Liver (tissue), 3 donors: ENCODE measurements around the gene GPATCH3.

Experiments
- EGR1 ChIP-seq, 2 donors: IDR thresholded peaks; 2 replicates each; pipeline ENCODE4 v1.6.1; 2016 to 2018; ENCODE audit warnings: antibody characterized with exemption in 2 of 2, low read depth in 2 of 2
- GABPA ChIP-seq, 2 donors: IDR thresholded peaks in 1 of 2; conservative IDR thresholded peaks in 1 of 2; 2 replicates each; pipeline ENCODE4 v1.6.1; 2016; ENCODE audit warnings: antibody characterized with exemption in 2 of 2, mild to moderate bottlenecking in 1 of 2, moderate library complexity in 1 of 2
- HNF4A ChIP-seq, 2 donors: conservative IDR thresholded peaks; 2 replicates each; pipeline ENCODE4 v1.6.1; 2016; ENCODE audit warnings: antibody characterized with exemption in 2 of 2, mild to moderate bottlenecking in 2 of 2
- HNF4G ChIP-seq: IDR thresholded peaks from 2 replicates; pipeline ENCODE4 v1.6.1; 2016; ENCODE audit warnings: antibody characterized with exemption
- JUND ChIP-seq, 2 donors: IDR thresholded peaks; 2 replicates each; pipeline ENCODE4 v1.6.1; 2016; ENCODE audit warnings: antibody characterized with exemption in 2 of 2
- MAX ChIP-seq: IDR thresholded peaks from 2 replicates; pipeline ENCODE4 v1.6.1; 2016; ENCODE audit warnings: antibody characterized with exemption
- SP1 ChIP-seq: IDR thresholded peaks from 2 replicates; pipeline ENCODE4 v1.6.1; 2018; ENCODE audit warnings: antibody characterized with exemption, mild to moderate bottlenecking
- TAF1 ChIP-seq: conservative IDR thresholded peaks from 2 replicates; pipeline ENCODE4 v1.6.1; 2016; ENCODE audit warnings: antibody characterized with exemption, mild to moderate bottlenecking
- YY1 ChIP-seq: IDR thresholded peaks from 2 replicates; pipeline ENCODE4 v1.6.1; 2016; ENCODE audit warnings: antibody characterized with exemption, mild to moderate bottlenecking
- ZBTB33 ChIP-seq: IDR thresholded peaks from 2 replicates; pipeline ENCODE4 v1.6.1; 2016; ENCODE audit warnings: antibody characterized with exemption
- TF ChIP-seq, protein P1 (sequence below): fragments of 150-350 bp; IDR thresholded peaks from 2 replicates; pipeline ENCODE4 v1.5.1; 2017; ENCODE audit warnings: improper control_type of control experiment, low read depth, low read length; ENCODE audit not compliant: missing input control
- TF ChIP-seq, protein P2 (sequence below): IDR thresholded peaks from 2 replicates; pipeline ENCODE4 v1.6.1; 2016; ENCODE audit warnings: antibody characterized with exemption, mild to moderate bottlenecking
- TF ChIP-seq, protein P3 (sequence below): IDR thresholded peaks from 2 replicates; pipeline ENCODE4 v1.6.1; 2016; ENCODE audit warnings: antibody characterized with exemption
- donor health status: healthy.
- donor health status: healthy.

GRCh38 chr1:26855636-26856035, 44.6 kb downstream of the GPATCH3 start:
- TF ChIP-seq, protein P1, sequence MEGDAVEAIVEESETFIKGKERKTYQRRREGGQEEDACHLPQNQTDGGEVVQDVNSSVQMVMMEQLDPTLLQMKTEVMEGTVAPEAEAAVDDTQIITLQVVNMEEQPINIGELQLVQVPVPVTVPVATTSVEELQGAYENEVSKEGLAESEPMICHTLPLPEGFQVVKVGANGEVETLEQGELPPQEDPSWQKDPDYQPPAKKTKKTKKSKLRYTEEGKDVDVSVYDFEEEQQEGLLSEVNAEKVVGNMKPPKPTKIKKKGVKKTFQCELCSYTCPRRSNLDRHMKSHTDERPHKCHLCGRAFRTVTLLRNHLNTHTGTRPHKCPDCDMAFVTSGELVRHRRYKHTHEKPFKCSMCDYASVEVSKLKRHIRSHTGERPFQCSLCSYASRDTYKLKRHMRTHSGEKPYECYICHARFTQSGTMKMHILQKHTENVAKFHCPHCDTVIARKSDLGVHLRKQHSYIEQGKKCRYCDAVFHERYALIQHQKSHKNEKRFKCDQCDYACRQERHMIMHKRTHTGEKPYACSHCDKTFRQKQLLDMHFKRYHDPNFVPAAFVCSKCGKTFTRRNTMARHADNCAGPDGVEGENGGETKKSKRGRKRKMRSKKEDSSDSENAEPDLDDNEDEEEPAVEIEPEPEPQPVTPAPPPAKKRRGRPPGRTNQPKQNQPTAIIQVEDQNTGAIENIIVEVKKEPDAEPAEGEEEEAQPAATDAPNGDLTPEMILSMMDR: no peak
- no peak for TF ChIP-seq TAF1
- no peak for TF ChIP-seq MAX
- TF ChIP-seq SP1: no peak
- TF ChIP-seq ZBTB33: no peak
- no peak for TF ChIP-seq JUND (IDR thresholded peaks at IDR 0.05)
- TF ChIP-seq, protein P2, sequence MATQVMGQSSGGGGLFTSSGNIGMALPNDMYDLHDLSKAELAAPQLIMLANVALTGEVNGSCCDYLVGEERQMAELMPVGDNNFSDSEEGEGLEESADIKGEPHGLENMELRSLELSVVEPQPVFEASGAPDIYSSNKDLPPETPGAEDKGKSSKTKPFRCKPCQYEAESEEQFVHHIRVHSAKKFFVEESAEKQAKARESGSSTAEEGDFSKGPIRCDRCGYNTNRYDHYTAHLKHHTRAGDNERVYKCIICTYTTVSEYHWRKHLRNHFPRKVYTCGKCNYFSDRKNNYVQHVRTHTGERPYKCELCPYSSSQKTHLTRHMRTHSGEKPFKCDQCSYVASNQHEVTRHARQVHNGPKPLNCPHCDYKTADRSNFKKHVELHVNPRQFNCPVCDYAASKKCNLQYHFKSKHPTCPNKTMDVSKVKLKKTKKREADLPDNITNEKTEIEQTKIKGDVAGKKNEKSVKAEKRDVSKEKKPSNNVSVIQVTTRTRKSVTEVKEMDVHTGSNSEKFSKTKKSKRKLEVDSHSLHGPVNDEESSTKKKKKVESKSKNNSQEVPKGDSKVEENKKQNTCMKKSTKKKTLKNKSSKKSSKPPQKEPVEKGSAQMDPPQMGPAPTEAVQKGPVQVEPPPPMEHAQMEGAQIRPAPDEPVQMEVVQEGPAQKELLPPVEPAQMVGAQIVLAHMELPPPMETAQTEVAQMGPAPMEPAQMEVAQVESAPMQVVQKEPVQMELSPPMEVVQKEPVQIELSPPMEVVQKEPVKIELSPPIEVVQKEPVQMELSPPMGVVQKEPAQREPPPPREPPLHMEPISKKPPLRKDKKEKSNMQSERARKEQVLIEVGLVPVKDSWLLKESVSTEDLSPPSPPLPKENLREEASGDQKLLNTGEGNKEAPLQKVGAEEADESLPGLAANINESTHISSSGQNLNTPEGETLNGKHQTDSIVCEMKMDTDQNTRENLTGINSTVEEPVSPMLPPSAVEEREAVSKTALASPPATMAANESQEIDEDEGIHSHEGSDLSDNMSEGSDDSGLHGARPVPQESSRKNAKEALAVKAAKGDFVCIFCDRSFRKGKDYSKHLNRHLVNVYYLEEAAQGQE: no peak
- TF ChIP-seq YY1: no peak
- no peak for TF ChIP-seq GABPA (IDR thresholded peaks at IDR 0.05 in 1 of 2, conservative IDR thresholded peaks at IDR 0.05 in 1 of 2)
- TF ChIP-seq, protein P3, sequence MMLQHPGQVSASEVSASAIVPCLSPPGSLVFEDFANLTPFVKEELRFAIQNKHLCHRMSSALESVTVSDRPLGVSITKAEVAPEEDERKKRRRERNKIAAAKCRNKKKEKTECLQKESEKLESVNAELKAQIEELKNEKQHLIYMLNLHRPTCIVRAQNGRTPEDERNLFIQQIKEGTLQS: no peak
- no peak for TF ChIP-seq HNF4A (conservative IDR thresholded peaks at IDR 0.05)
- no peak for TF ChIP-seq HNF4G
- TF ChIP-seq EGR1 (IDR thresholded peaks at IDR 0.05; ENCODE audit: low read depth in 2 of 2): no peak
